HG03280 (cell line): Measurements from ENCODE around the gene CYB561.

Experiments used
- ATAC-seq: cut with Tn5 transposase; IDR thresholded peaks from one replicate; pipeline ENCODE4 v1.9.1; 2021; ENCODE audit warnings: mild to moderate bottlenecking, moderate library complexity; ENCODE audit not compliant: unreplicated experiment

CYB561 gene

GRCh38 chr17:63452046-63452961 lies 6.2 kb upstream of the CYB561 start:
- ATAC-seq = no peak

GRCh38 chr17:63451150-63451549 lies 5.0 kb upstream of the CYB561 start:
- ATAC-seq = no peak

GRCh38 chr17:63450551-63450950 lies 4.4 kb upstream of the CYB561 start:
- ATAC-seq = no peak

GRCh38 chr17:63448655-63449054 lies 2.5 kb upstream of the CYB561 start:
- ATAC-seq = no peak

GRCh38 chr17:63447471-63448009 lies 1.4 kb upstream of the CYB561 start:
- no peak for ATAC-seq

- peak; percentile 7 for ATAC-seq
Measured at GRCh38 chr17:63446753-63447470, 806 bp upstream of the CYB561 start.

- peak; percentile 25 for ATAC-seq
Measured at GRCh38 chr17:63445571-63445953, 544 bp downstream of the CYB561 start.

- no peak for ATAC-seq
Measured at GRCh38 chr17:63445065-63445464, 1.0 kb downstream of the CYB561 start.

- ATAC-seq = no peak
Measured at GRCh38 chr17:63444457-63444856, 1.6 kb downstream of the CYB561 start.

GRCh38 chr17:63443053-63443452 lies 3.1 kb downstream of the CYB561 start:
- no peak for ATAC-seq

GRCh38 chr17:63442549-63443035 lies 3.5 kb downstream of the CYB561 start:
- no peak for ATAC-seq

GRCh38 chr17:63442074-63442473 lies 4.0 kb downstream of the CYB561 start:
- ATAC-seq = no peak

- no peak for ATAC-seq
Measured at GRCh38 chr17:63441654-63442053, 4.5 kb downstream of the CYB561 start.

- no peak for ATAC-seq
Measured at GRCh38 chr17:63440770-63441335, 5.3 kb downstream of the CYB561 start.

- no peak for ATAC-seq
Measured at GRCh38 chr17:63440127-63440769, 5.9 kb downstream of the CYB561 start.

GRCh38 chr17:63439687-63440086 lies 6.4 kb downstream of the CYB561 start:
- no peak for ATAC-seq

GRCh38 chr17:63438092-63439051 lies 7.7 kb downstream of the CYB561 start:
- no peak for ATAC-seq

- no peak for ATAC-seq
Measured at GRCh38 chr17:63437287-63438091, 8.6 kb downstream of the CYB561 start.
